OCI-LY7 (cell line): Measurements from ENCODE around the gene SLC41A3.

Experiments
- EZH2phosphoT487 ChIP-seq: fragments of 200-600 bp; sonication (generic); IDR thresholded peaks from 2 replicates; pipeline ENCODE4 v1.6.1; 2018; ENCODE audit warnings: low read depth, borderline replicate concordance, mild to moderate bottlenecking, mixed run types, antibody characterized with exemption, low read length, moderate library complexity, mixed read lengths
- TF ChIP-seq, protein P1 (sequence below): fragments of 200-600 bp; sonication (generic); conservative IDR thresholded peaks from 2 replicates; pipeline ENCODE4 v1.5.1; 2014; ENCODE audit warnings: mild to moderate bottlenecking, antibody characterized with exemption, low read length, moderate library complexity, mixed read lengths

- TF ChIP-seq, protein P1, sequence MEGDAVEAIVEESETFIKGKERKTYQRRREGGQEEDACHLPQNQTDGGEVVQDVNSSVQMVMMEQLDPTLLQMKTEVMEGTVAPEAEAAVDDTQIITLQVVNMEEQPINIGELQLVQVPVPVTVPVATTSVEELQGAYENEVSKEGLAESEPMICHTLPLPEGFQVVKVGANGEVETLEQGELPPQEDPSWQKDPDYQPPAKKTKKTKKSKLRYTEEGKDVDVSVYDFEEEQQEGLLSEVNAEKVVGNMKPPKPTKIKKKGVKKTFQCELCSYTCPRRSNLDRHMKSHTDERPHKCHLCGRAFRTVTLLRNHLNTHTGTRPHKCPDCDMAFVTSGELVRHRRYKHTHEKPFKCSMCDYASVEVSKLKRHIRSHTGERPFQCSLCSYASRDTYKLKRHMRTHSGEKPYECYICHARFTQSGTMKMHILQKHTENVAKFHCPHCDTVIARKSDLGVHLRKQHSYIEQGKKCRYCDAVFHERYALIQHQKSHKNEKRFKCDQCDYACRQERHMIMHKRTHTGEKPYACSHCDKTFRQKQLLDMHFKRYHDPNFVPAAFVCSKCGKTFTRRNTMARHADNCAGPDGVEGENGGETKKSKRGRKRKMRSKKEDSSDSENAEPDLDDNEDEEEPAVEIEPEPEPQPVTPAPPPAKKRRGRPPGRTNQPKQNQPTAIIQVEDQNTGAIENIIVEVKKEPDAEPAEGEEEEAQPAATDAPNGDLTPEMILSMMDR, result no peak
- no peak for TF ChIP-seq EZH2phosphoT487
These were observed 26.7 kb upstream of the SLC41A3 start for GRCh38 chr3:126110431-126111125.
